Measurements from ENCODE around the gene E2F1. TPM values are rescaled to one million over a fixed set of nuclear protein-coding genes. Genes with fewer than 3 reads are reported as not detected.
"Not testable (repeated sequence)": the region's sequence is repeated elsewhere in the genome, so short reads cannot be mapped to it uniquely, and the experiment has no call there.

E2F1 gene
- total and polyA plus RNA-seq, 2 donors, result 3.3 to 13.3 TPM

- no peak for DNase-seq (ENCODE audit: low read depth in 6 of 9, low spot score in 9 of 9)
- WGBS, result 88% methylated on average over 10 of the region's 10 CpGs
- H3K27ac ChIP-seq (ENCODE audit: low read depth in 1 of 2, low read length in 1 of 2), result no peak overlapping the region
Measured at GRCh38 chr20:33650753-33651561, 35.2 kb downstream of the E2F1 start.

GRCh38 chr20:33650111-33650752 lies 36.0 kb downstream of the E2F1 start:
- no peaks in the 10 kb centered on the region for H3K27me3 ChIP-seq (ENCODE audit: control insufficient read depth in 2 of 2, insufficient read depth in 1 of 2, low read length in 1 of 2)
- 95% methylated on average over 11 of the region's 11 CpGs for WGBS
- H3K4me3 ChIP-seq (ENCODE audit: low read length in 2 of 2), result no peak overlapping the region
- no peak overlapping the region for H3K27ac ChIP-seq (ENCODE audit: low read depth in 1 of 2, low read length in 1 of 2)
- DNase-seq (ENCODE audit: low read depth in 6 of 9, low spot score in 9 of 9), result no peak
- H3K9me3 ChIP-seq (ENCODE audit: control insufficient read depth in 2 of 2, insufficient read depth in 1 of 2, low read length in 1 of 2), result no peaks in the 10 kb centered on the region
- peaks cover 5 to 11% of the 10 kb centered on the region in 2 donors for H3K36me3 ChIP-seq (ENCODE audit: control insufficient read depth in 2 of 2, insufficient read depth in 2 of 2, low read length in 1 of 2)
- H3K4me1 ChIP-seq (ENCODE audit: control insufficient read depth in 2 of 2, insufficient read depth in 2 of 2, low read length in 2 of 2), result peaks cover 0 to 4% of the 10 kb centered on the region in 2 donors

More at GRCh38 chr20:33650753-33651561, 35.2 kb downstream of the E2F1 start:
- H3K36me3 ChIP-seq (ENCODE audit: control insufficient read depth in 2 of 2, insufficient read depth in 2 of 2, low read length in 1 of 2), result peaks cover 0 to 6% of the 10 kb centered on the region in 2 donors
- H3K4me3 ChIP-seq (ENCODE audit: low read length in 2 of 2), result no peak overlapping the region
- H3K27me3 ChIP-seq (ENCODE audit: control insufficient read depth in 2 of 2, insufficient read depth in 1 of 2, low read length in 1 of 2), result no peaks in the 10 kb centered on the region
- H3K9me3 ChIP-seq (ENCODE audit: control insufficient read depth in 2 of 2, insufficient read depth in 1 of 2, low read length in 1 of 2), result no peaks in the 10 kb centered on the region
- peaks cover 0 to 4% of the 10 kb centered on the region in 2 donors for H3K4me1 ChIP-seq (ENCODE audit: control insufficient read depth in 2 of 2, insufficient read depth in 2 of 2, low read length in 2 of 2)

DNA sequence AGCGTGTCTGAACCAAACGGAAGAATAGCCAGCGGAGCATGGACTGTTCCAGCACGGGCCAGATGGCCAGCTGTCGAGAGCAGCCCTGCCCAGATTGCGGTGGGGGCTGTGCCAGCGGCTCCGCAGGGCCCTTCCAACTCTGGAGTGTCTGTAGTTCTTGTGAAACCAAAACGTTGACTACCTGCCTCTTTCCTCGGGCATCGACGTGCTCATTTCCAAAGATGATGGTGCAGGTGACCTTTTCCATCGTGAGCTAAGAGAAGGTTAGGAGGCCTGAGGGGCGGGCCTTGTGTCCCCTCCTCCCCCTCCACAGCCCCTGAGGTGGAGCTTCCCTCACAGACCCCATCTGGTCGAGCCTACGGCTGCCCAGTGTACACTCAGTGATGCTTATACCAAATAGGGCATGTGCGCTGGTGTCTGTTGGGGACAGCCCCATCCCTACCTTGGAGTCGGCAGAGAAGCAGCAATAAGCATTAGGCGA lies 36.9 kb downstream of the E2F1 start:
- WGBS, result 93% methylated on average over 19 of the region's 19 CpGs
- no peak for DNase-seq (ENCODE audit: low read depth in 6 of 9, low spot score in 9 of 9)
- H3K4me1 ChIP-seq (ENCODE audit: control insufficient read depth in 2 of 2, insufficient read depth in 2 of 2, low read length in 2 of 2), result peaks cover 0 to 4% of the 10 kb centered on the region in 2 donors
- H3K27ac ChIP-seq (ENCODE audit: low read depth in 1 of 2, low read length in 1 of 2), result no peak overlapping the region
- no peaks in the 10 kb centered on the region for H3K9me3 ChIP-seq (ENCODE audit: control insufficient read depth in 2 of 2, insufficient read depth in 1 of 2, low read length in 1 of 2)
- no peak overlapping the region for H3K4me3 ChIP-seq (ENCODE audit: low read length in 2 of 2)
- H3K27me3 ChIP-seq (ENCODE audit: control insufficient read depth in 2 of 2, insufficient read depth in 1 of 2, low read length in 1 of 2), result no peaks in the 10 kb centered on the region
- H3K36me3 ChIP-seq (ENCODE audit: control insufficient read depth in 2 of 2, insufficient read depth in 2 of 2, low read length in 1 of 2), result peaks cover 15 to 21% of the 10 kb centered on the region in 2 donors

GRCh38 chr20:33648396-33649004 lies 37.7 kb downstream of the E2F1 start:
- no peak for DNase-seq (ENCODE audit: low read depth in 6 of 9, low spot score in 9 of 9)
- Histone ChIP-seq H3K27ac (ENCODE audit: low read depth in 1 of 2, low read length in 1 of 2) (no peak overlapping the region), H3K27me3 (ENCODE audit: control insufficient read depth in 2 of 2, insufficient read depth in 1 of 2, low read length in 1 of 2) (no peaks in the 10 kb centered on the region), H3K4me1 (ENCODE audit: control insufficient read depth in 2 of 2, insufficient read depth in 2 of 2, low read length in 2 of 2) (peaks cover 0 to 4% of the 10 kb centered on the region in 2 donors), H3K9me3 (ENCODE audit: control insufficient read depth in 2 of 2, insufficient read depth in 1 of 2, low read length in 1 of 2) (no peaks in the 10 kb centered on the region), H3K4me3 (ENCODE audit: low read length in 2 of 2) (no peak overlapping the region), H3K36me3 (ENCODE audit: control insufficient read depth in 2 of 2, insufficient read depth in 2 of 2, low read length in 1 of 2) (peaks cover 20 to 25% of the 10 kb centered on the region in 2 donors)
- WGBS, result 97% methylated on average over 14 of the region's 14 CpGs

DNA sequence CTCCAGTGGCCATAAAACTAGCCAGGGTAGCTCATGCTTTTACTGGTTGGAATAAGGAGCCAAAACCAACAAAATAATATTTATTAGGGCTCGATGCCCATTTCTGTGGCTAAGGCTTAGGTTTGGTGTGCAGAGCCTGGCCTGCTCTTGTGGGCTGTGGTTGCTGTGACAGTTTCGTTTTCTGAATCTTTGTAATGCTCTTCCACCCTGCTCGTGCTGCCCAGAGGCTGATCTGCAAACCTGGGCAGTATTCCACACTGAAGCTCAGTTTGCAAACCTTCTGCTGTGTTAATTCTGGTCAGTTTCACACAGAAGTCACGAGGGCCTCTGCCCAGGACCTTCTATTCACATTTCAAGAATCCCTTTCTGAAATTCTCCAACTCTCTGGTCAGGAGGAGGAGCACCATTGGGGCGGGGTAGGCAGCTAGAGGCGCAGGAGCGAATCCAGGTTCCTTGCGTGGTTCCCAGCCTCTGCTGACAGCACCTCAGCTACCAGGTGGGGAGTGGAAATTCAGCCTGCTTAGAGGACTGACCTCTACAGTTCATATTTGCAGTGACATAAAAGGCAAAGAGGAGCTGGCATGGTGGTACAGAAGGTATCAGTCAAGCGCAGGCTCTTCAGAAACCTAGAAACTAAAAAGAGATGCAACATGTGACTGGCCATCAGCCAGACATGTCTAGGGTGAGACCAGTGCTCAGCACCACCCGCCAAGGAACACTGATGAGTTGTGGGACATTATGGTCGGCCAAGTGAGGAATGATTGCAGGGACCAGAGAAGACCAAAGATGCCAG lies 38.4 kb downstream of the E2F1 start:
- peaks cover 0 to 4% of the 10 kb centered on the region in 2 donors for H3K4me1 ChIP-seq (ENCODE audit: control insufficient read depth in 2 of 2, insufficient read depth in 2 of 2, low read length in 2 of 2)
- no peaks in the 10 kb centered on the region for H3K9me3 ChIP-seq (ENCODE audit: control insufficient read depth in 2 of 2, insufficient read depth in 1 of 2, low read length in 1 of 2)
- 92% methylated on average over 11 of the region's 11 CpGs for WGBS
- peaks cover 25% of the 10 kb centered on the region in 2 donors for H3K36me3 ChIP-seq (ENCODE audit: control insufficient read depth in 2 of 2, insufficient read depth in 2 of 2, low read length in 1 of 2)
- H3K4me3 ChIP-seq (ENCODE audit: low read length in 2 of 2), result no peak overlapping the region
- H3K27ac ChIP-seq (ENCODE audit: low read depth in 1 of 2, low read length in 1 of 2), result peak overlapping the region in 1 of 2 donors; percentile 8
- H3K27me3 ChIP-seq (ENCODE audit: control insufficient read depth in 2 of 2, insufficient read depth in 1 of 2, low read length in 1 of 2), result no peaks in the 10 kb centered on the region
- DNase-seq (ENCODE audit: low read depth in 6 of 9, low spot score in 9 of 9), result no peak

GRCh38 chr20:33646959-33647602 lies 39.1 kb downstream of the E2F1 start:
- not testable (repeated sequence) for H3K4me1 ChIP-seq (ENCODE audit: control insufficient read depth in 2 of 2, insufficient read depth in 2 of 2, low read length in 2 of 2); DNase-seq (ENCODE audit: low read depth in 6 of 9, low spot score in 9 of 9); H3K27ac ChIP-seq (ENCODE audit: low read depth in 1 of 2, low read length in 1 of 2); H3K9me3 ChIP-seq (ENCODE audit: control insufficient read depth in 2 of 2, insufficient read depth in 1 of 2, low read length in 1 of 2); H3K27me3 ChIP-seq (ENCODE audit: control insufficient read depth in 2 of 2, insufficient read depth in 1 of 2, low read length in 1 of 2); H3K4me3 ChIP-seq (ENCODE audit: low read length in 2 of 2)
- H3K36me3 ChIP-seq (ENCODE audit: control insufficient read depth in 2 of 2, insufficient read depth in 2 of 2, low read length in 1 of 2), result peaks cover 25 to 28% of the 10 kb centered on the region in 2 donors
- 97% methylated on average over 14 of the region's 14 CpGs for WGBS

DNA sequence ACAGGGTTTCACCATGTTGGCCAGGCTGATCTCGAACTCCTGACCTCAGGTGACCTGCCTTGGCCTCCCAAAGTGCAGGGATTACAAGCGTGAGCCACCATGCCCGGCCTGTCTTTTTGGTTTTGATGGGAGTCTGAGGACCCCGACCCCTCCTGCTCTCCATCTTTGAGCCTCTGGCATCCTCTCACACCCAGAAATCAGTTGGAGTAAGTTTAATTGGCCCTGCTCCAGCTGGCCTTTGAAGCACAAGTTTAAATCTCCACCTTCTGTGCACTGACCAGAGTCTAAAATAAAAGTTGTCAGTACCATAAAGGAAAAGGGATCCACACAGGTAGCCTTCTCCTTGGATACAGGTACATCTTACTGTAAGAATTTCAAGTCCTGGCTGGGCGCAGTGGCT lies 40.0 kb downstream of the E2F1 start:
- Histone ChIP-seq H3K36me3 (ENCODE audit: control insufficient read depth in 2 of 2, insufficient read depth in 2 of 2, low read length in 1 of 2) (peaks cover 28 to 30% of the 10 kb centered on the region in 2 donors), H3K9me3 (ENCODE audit: control insufficient read depth in 2 of 2, insufficient read depth in 1 of 2, low read length in 1 of 2) (no peaks in the 10 kb centered on the region), H3K4me1 (ENCODE audit: control insufficient read depth in 2 of 2, insufficient read depth in 2 of 2, low read length in 2 of 2) (peaks cover 0 to 4% of the 10 kb centered on the region in 2 donors), H3K4me3 (ENCODE audit: low read length in 2 of 2) (no peak overlapping the region), H3K27me3 (ENCODE audit: control insufficient read depth in 2 of 2, insufficient read depth in 1 of 2, low read length in 1 of 2) (no peaks in the 10 kb centered on the region), H3K27ac (ENCODE audit: low read depth in 1 of 2, low read length in 1 of 2) (no peak overlapping the region)
- 99% methylated on average over 5 of the region's 5 CpGs for WGBS
- DNase-seq (ENCODE audit: low read depth in 6 of 9, low spot score in 9 of 9), result no peak

DNA sequence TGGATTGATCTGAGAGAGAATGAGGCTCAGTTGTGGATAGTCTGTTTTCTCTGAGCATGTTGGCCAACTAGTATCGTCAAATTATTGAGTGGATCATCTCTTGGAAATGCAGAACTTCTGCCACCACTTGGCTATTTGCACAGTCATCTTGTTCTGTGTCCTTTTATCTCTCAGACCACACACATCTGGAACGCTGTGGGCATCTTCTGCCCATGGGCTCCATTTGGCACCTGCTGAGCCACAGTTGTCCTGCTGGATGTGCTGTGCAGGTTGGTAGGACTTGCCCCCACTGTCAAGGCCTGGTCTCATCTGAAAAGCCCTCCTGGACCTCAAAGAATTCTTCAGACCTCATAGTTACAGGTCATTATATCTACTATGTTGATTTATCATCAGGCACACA lies 40.8 kb downstream of the E2F1 start:
- DNase-seq (ENCODE audit: low read depth in 6 of 9, low spot score in 9 of 9), result no peak
- H3K36me3 ChIP-seq (ENCODE audit: control insufficient read depth in 2 of 2, insufficient read depth in 2 of 2, low read length in 1 of 2), result peaks cover 34 to 35% of the 10 kb centered on the region in 2 donors
- no peak overlapping the region for H3K27ac ChIP-seq (ENCODE audit: low read depth in 1 of 2, low read length in 1 of 2)
- peaks cover 0 to 4% of the 10 kb centered on the region in 2 donors for H3K4me1 ChIP-seq (ENCODE audit: control insufficient read depth in 2 of 2, insufficient read depth in 2 of 2, low read length in 2 of 2)
- H3K4me3 ChIP-seq (ENCODE audit: low read length in 2 of 2), result no peak overlapping the region
- no peaks in the 10 kb centered on the region for H3K27me3 ChIP-seq (ENCODE audit: control insufficient read depth in 2 of 2, insufficient read depth in 1 of 2, low read length in 1 of 2)
- H3K9me3 ChIP-seq (ENCODE audit: control insufficient read depth in 2 of 2, insufficient read depth in 1 of 2, low read length in 1 of 2), result no peaks in the 10 kb centered on the region
- over 99% methylated on average over 2 of the region's 2 CpGs for WGBS

Measured in thymus (tissue), 11 donors.